HG02970 (cell line): ENCODE measurements around the gene HS6ST1.
A peak's percentile ranks its signal among the peaks of the same experiment; 100 is the strongest.
"Not testable (repeated sequence)": the region's sequence is repeated elsewhere in the genome, so short reads cannot be mapped to it uniquely, and the experiment has no call there.

ENCODE experiments used
- ATAC-seq: cut with Tn5 transposase; IDR thresholded peaks from one replicate; pipeline ENCODE4 v1.9.1; 2021; ENCODE audit warnings: mild to moderate bottlenecking, moderate library complexity, moderate number of reproducible peaks; ENCODE audit not compliant: unreplicated experiment, low FRiP score

Gene HS6ST1

DNA sequence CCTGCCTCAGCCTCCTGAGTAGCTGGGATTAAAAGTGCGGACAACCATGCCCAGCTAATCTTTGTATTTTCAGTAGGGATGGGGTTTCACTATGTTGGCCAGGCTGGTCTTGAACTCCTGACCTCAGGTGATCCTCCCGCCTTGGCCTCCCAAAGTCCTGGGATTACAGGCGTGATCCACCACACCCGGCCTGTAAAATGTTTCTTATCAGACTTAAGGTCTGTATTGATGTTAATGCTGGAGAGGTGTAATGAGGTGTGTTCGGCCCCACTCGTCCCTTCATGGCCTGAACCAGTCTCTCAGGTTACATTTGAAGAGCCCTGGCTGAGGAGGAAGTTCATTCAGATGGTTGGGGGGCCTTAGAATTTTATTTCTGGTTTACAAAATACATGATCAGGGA lies 66.6 kb downstream of the HS6ST1 start:
- not testable (repeated sequence) for ATAC-seq

DNA sequence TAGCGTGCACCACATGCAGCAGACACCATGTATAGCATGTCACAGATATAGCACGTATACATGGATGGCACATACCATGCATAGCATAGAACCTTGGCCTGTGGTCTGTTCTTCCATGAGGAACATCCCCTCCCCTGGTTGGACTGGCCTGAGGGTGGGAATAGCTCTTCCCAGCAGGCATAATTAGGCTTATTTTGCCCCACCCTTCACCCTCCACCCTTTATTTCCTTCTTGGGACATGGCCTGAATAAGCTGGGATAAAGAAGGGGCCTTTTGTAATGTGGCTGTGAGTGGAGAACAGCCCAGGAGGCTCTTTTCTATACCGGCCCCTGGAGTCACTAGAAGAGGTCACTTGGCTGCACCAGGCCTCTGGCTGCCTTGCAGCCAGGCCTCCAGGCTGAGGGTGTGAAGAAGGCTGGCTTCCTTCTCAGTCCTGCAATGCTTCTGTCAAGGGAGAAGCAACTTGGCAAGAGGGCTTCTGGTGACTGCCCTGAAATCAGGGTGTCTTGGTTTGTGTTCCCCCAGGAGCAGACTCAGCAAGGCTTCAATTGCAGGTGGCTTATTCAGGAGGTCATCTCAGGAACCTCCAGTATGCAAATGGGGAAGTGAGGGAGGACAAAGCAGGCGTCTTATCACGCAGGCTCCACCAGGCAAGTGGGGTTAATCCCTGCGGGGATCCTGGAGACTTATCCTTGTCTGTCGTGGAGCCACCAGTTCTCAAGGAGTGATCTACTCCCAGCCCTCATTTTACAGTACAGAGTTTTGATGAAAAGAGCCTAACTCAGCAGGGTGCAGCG lies 68.2 kb downstream of the HS6ST1 start:
- no peak for ATAC-seq

DNA sequence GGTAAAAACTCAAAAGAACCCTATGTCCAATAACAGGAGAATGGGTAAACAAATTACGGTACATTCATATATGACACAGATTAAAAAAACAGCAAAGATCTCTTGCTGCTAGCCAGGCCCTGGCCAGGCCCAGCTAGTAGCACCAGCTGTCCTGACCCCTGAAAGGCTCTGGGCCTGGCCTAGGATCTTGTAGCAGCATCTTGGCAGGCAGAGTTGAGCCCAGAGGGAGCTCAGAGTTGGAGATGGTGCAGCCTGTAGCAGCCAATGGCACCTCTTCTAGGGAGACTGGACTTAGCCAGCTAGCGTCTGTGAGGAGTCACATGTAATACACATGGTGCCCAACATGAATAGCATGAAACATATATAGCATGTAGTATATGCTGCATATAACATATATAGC lies 69.1 kb downstream of the HS6ST1 start:
- no peak for ATAC-seq

DNA sequence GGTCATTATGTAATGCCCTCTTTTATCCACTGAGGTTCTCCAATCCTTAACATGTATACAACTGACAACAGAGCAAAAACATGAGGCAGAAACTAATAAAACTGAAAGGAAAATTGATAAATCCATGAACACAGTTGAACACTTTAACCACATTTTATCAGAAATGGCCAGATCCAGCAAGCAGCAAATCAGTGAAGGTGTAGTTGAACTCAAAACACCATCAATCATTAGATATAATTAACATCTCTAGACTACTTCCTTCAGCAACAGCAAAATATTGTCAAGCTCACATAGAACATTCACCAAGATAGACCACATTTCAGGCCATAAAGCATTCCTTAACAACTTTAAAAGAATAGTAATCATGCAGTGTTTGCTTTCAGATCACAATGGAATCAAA lies 72.9 kb downstream of the HS6ST1 start:
- ATAC-seq, result no peak

DNA sequence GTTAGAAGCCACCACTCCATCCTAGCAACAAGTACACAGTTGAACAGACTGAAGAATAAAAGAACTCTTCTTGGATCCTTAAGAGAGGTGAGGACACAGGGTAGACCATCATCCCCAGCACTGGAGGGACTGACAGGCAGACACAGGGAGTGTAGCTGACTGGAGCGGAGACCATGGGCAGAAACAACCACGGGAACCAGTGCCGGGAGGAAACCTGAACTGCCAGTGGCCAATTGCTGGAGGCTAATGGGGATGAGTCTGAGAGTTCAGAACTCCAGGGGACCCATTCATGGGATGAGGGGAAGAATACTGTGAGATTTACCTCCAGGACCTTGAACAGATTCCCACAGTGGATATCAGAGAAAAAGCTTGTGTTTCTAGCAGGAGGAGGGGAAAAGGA lies 76.8 kb downstream of the HS6ST1 start:
- no peak for ATAC-seq

DNA sequence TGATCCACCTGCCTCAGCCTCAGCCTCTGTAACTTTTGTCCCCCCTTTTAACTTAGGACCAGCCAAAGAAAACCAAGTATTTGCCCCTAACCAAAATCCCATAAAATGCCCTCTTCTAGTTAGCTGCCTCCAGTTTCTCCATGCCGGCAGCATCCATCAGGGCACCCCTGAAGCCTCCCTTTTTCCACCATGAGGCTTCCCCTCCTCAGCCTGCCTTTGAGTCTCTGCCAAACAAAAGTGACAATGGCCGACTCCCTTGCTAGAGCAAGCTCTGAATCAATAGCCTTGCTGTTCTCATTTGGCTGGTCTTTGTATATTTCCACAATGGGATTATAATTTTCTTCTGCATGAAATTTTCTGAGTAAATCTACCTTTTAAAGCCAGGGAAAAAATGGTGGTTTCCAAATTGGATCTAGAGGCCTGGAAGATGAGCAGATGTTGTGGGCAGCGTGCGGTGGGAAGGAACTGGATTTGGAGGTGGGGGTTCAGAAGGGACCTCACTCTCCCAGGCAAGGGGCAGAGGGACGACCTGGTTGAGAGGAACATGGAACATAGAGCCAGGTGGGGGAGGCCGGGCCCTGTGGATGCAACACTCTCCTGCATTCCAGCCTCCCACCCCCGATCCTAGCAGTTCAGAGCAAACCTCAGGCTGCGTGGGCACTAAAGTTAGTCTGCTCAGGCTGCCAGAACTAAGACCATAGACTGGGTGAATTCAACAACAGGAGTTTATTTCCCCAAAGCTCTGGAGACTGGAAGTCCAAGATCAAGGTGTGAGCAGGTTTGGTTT lies 80.6 kb downstream of the HS6ST1 start:
- ATAC-seq, result no peak

DNA sequence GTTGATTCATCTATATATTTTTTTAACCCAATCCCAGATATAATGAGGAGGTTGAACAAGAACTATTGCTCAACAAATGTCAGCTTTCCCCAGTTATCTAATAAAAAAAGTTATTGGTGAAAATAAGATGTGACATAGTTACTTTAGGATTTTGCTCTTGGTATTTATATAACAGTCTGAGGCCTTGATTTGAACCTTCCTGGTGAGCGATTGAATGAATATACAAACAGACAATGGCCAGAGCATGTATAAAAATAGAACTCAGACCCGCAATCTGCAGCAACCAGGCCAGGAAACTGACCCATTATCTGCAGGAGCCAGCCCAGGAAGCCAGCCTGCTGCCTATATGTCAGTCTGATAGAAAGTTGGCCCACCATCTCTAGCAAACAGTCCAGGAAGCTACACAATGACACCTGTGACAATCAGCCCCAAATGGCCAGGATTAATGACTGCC lies 81.6 kb downstream of the HS6ST1 start:
- no peak for ATAC-seq

DNA sequence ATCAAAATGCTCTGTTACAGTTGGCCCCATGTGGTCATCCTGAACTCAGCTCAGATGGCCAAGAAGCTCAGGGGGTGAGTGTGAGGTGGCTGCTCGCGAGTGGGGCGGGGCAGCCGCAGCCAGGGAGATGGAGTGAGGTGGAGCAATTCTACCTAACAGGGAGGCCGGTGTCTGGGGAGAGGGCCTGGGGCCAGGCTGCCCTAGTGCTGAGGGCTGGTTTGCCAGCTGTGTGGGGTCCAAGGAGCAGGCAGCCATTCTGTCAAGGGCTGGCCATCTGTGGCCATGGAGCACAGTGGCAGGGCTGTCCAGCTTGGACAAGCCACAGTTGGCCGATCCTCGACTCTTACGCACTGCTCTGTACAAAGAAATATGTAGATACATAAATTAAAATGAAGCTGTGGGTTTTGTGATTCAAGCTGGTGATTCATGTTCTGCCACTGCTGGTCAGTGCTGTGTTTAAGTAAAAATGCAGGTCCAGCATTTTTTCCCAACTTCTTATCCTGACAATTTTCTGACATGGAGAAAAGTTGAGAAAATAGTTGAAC lies 82.1 kb downstream of the HS6ST1 start:
- no peak for ATAC-seq

DNA sequence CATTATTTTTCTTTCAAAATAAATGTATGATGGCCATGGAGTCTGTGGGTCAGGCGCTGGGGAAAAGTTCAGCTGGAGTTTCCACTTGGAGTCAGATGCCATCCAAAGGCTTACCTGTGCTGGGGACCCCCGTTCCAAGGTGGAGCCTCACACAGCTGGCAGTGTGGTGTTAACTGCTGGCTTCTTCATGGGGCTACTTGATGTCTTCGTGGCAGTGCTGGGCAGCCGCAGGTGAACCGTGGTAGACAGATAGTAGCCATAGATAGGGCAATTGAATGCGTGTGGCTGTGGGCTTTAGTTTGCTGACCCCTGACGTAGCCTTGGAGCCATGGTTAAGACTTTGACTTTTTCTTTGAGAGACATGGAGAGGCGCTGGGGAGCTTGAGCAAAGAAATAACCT lies 83.1 kb downstream of the HS6ST1 start:
- ATAC-seq, result no peak

DNA sequence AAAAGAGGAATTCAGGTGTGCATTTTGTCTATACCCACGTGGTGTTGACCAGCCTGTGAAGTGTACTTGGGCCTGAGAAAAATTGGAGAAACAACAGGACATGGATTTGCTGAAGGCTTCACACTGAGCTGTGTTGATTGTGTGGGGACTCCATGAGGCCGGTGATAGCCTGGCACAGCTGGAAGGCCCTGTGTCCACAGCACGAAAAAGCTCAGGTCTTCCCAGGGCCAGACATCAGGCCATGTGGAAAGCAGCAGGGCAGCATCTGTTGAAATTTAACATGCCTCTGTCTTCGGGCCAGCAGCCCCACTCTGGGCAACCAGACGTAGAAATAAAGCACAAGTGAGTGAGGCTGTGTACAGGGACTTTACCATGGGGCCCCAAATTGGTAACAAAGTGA lies 84.1 kb downstream of the HS6ST1 start:
- ATAC-seq, result no peak

DNA sequence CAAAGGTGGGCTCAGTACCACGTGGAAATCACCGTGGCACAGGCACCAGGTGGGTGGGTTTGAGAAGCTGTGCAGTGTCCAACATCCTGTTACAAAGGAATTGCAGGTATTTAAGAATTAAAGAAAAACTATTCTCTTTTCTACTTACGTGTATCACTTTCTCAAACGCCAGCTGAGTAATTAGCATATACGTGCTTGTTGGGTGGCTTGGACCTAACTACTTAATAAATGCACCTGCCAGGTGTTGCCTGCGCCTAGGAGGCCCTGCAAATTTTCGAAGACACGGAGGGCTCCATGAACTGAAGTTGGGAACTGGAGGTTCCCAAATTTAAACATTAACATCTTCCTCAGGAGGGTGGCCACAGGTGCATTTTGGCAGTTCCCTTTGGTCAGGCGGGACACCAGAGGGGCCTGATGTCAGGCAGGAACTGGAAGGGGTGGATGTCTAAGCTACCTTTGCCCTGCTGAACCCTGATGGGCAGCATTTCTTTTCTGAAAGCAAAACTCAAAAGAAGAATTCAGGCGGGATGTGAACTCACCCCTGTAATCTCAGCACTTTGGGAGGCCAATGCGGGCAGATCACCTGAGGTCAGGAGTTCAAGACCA lies 84.8 kb downstream of the HS6ST1 start:
- no peak for ATAC-seq

DNA sequence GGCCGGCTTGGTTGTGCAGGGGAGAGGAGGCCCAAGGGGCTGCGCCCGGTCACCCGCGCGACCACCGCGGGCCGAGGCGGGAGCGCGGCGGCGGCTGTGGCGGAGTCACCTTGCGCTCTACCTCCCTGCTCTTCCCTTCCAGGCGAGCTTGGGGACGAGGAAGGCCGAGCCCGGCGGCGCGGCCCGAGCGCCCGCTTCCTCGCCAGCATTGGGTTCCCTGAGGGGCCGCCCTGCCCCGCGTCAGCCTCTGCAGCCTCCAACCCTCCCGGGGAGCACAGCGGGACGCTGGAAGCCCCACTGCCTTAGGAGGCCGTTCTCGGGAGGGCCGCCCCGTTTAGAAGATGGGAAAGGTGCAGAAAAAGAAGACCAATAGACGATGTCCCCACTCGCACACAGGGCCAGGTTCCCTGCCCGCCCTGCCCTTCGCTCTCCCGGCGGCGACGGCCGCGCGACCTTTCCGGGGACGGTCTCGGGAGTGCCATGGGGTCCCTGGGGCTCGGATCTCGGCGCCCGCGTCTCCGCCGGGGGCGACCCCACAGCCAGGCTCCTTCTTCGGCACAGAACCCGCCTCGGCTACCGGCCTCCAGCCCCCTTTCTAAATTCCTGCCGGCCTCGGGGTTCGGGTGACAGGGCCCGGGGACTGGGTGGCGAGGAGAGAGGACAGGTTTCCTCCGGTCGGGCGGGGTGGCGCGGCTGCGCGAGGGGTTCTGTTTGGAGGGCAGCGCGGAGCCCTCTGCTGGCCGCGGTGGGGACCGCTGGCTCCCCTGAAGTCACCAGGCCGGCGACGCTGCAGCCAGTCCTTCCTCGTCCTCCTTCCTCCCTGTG lies 85.5 kb downstream of the HS6ST1 start:
- peak; percentile 83 for ATAC-seq

DNA sequence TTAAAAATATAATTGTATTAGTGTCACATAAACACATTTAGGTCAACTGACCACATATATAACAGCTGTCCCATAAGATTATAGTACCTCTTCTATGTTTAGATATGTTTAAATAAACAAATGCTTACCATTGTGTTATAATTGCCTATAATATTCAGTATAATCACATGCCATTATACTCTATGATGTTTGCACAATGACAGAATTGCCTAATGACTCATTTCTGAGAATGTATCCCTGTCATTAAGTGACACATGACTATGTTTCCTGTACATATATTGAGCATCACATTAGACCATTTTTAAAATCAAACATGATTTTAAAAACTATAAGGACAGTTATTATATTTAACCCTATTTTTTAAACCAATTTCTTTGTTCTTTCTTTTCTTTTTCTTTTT lies 89.8 kb downstream of the HS6ST1 start:
- ATAC-seq, result no peak

DNA sequence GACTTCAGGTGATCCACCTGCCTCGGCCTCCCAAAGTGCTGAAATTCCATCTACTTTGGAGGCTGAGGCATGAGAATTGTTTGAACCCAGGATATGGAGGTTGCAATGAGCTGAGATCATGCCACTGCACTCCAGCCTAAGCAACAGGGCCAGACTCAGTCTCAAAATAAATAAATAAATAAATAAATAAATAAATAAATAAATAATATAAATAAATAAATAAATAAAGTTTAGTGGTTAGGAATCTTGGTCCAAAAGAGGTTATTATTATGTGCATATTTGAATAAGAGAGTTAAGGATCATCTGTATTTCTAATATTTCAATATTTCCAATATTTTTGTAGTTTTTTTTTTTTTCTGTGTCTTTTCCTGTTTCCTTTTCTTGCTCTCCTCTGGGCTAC lies 90.8 kb downstream of the HS6ST1 start:
- no peak for ATAC-seq

DNA sequence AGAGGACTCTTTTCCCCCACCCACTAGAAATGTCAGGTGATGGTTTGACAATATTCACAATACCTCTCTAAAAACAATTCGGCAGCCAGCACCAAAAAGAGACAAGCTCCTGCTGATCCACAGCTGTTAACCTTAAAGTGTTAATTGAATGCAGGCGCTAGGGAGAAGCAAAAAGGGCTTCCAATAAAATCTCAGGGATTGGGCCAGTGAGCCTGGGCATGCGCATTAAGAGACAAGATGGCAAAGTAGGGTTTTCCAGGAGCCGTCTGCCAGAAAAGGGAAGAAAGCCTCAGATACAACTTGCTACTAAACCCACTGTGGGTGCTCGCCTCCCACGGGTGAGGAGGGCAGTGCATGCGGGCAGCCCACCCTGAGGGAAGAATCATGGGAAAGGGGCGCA lies 98.8 kb downstream of the HS6ST1 start:
- ATAC-seq, result no peak

DNA sequence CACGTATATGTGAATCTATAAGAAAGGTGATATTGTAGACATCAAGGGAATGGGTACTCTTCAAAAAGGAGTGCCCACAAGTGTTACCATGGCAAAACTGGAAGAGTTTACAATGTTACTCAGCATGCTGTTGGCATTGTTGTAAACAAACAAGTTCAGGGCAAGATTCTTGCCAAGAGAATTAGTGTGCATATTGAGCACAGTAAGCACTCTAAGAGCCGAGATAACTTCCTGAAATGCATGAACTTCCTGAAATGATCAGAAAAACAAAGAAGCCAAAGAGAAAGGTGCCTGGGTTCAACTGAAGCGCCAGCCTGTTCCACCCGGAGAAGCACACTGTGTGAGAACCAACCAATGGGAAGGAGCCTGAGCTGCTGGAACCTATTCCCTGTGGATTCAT lies 101.0 kb downstream of the HS6ST1 start:
- ATAC-seq, result no peak

DNA sequence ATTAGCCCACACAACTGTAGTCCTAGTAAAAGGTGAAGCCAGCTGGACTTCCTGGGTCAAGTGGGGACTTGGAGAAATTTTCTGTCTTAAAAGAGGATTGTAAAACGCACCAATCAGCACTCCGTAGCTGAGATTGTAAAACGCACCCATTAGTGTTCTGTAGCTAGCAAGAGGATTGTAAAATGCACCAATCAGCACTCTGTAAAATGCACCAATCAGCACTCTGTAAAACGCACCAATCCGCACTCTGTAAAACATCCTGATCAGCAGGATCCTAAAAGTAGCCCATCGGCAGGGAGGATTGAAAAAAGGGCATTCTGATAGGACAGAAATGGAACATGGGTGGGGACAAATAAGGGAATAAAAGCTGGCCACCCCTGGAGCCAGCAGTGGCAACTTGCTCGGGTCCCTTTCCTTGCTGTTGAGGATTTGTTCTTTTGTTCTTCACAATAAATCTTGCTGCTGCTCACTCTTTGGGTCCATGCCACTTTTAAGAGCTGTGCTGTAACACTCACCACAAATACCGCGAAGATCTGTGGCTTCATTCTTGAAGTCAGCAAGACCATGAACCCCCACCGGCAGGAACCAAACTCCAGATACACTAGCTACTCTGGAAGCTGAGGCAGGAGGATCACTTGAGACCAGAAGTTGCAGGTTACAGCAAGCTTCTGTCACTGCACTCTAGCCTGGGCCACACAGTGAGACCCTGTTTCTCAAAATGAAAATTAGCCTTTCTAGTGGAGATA lies 102.6 kb downstream of the HS6ST1 start:
- ATAC-seq, result no peak
